Osteoblast (primary cell): Measurements from ENCODE around the gene FOSL1. TPM values are rescaled to one million over a fixed set of nuclear protein-coding genes. Genes with fewer than 3 reads are reported as not detected.

Experiments
- DNase-seq: peaks from one replicate; pipeline ENCODE4 v3.0.0; 2011; ENCODE audit warnings: low spot score, mixed read lengths; ENCODE audit not compliant: insufficient read length; ENCODE audit errors: missing footprints
- H2AFZ ChIP-seq: 2 replicates; pipeline ENCODE4 v1.6.0; 2011; ENCODE audit warnings: mild to moderate bottlenecking, low read length
- H3K27ac ChIP-seq: 2 replicates; pipeline ENCODE4 v1.5.1; 2011; ENCODE audit warnings: mild to moderate bottlenecking, low read depth, low read length, moderate library complexity
- H3K27me3 ChIP-seq: 2 replicates; pipeline ENCODE4 v1.6.0; 2012; ENCODE audit warnings: mild to moderate bottlenecking, control low read depth, inconsistent platforms, low read length, moderate library complexity; ENCODE audit not compliant: insufficient read depth
- H3K36me3 ChIP-seq: 2 replicates; pipeline ENCODE4 v1.5.1; 2011; ENCODE audit warnings: mild to moderate bottlenecking, low read length, control low read depth, moderate library complexity; ENCODE audit not compliant: insufficient read depth
- H3K4me1 ChIP-seq: 2 replicates; pipeline ENCODE4 v1.5.1; 2011; ENCODE audit warnings: mild to moderate bottlenecking, low read length, control low read depth, moderate library complexity; ENCODE audit not compliant: insufficient read depth
- H3K4me2 ChIP-seq: 2 replicates; pipeline ENCODE4 v1.6.0; 2011; ENCODE audit warnings: mild to moderate bottlenecking, low read length; ENCODE audit not compliant: insufficient read depth
- H3K4me3 ChIP-seq: fragments of 200-600 bp; sonication (generic); 3 replicates; pipeline ENCODE4 v1.5.1; 2012; ENCODE audit warnings: mild to moderate bottlenecking, low read length, inconsistent platforms; ENCODE audit not compliant: insufficient read depth
- H3K79me2 ChIP-seq: 2 replicates; pipeline ENCODE4 v1.6.0; 2012; ENCODE audit warnings: mild to moderate bottlenecking, low read length, control low read depth, inconsistent platforms; ENCODE audit not compliant: insufficient read depth
- H3K9me3 ChIP-seq: 2 replicates; pipeline ENCODE4 v1.5.1; 2011; ENCODE audit warnings: low read depth, low read length, control low read depth
- H4K20me1 ChIP-seq: 2 replicates; pipeline ENCODE4 v1.6.0; 2012; ENCODE audit warnings: mild to moderate bottlenecking, low read length, control low read depth; ENCODE audit not compliant: insufficient read depth
- total RNA-seq: library from RNA; depleted of rRNA; stranded (reverse); fragments of >200 nt; gene quantifications from 2 replicates; pipeline ENCODE4 v1.2.3, GENCODE V29; 2012
- TF ChIP-seq, protein P1 (sequence below): IDR thresholded peaks from 2 replicates; pipeline ENCODE4 v1.5.1; 2011; ENCODE audit warnings: mild to moderate bottlenecking, low read depth, low read length, moderate library complexity; ENCODE audit errors: extremely low read depth

The FOSL1 gene
- total RNA-seq, 1 donor = 13.0 TPM

DNA sequence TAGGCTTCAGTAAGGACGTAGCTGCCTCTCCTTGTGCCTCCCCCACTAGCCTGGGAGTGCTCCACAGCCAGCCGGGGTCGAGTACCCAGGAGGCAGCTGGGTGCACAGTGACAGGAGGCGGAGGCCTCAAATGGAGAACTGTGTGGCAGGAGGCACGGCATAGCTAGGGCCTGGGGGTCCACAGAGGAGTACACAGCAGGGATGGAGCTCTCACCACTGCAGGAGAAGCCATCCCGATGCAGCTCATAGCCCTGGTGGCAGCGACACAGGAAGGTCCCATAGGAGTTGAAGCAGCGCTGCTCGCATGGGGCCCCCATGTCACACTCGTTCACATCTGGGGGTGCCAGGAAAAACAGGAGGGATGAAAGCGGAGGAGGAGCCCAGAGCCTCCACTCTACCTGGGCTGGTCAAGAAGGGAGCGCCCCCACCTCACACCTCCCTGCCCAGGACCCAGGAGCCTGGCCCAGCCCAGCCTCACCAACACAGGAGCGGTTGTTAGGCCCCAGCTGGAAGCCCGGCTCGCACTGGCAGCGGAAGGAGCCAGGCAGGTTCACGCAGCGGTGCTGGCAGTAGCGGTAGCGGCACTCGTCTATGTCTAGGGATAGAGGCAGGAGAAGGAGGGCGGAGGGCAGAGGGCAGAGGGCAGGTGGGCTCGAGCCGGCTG is 30.4 kb downstream of the FOSL1 start:
- Histone ChIP-seq H3K4me2 (no peak overlapping the region), H4K20me1 (peaks cover 32% of the 10 kb centered on the region), H3K4me3 (no peak overlapping the region), H3K79me2 (peaks cover 44% of the 10 kb centered on the region), H3K27me3 (no peaks in the 10 kb centered on the region), H3K27ac (peak overlapping the region; percentile 23), H3K36me3 (peaks cover 59% of the 10 kb centered on the region), H2AFZ (no peak overlapping the region), H3K9me3 (no peaks in the 10 kb centered on the region), H3K4me1 (peaks cover 20% of the 10 kb centered on the region)
- TF ChIP-seq, protein P1, sequence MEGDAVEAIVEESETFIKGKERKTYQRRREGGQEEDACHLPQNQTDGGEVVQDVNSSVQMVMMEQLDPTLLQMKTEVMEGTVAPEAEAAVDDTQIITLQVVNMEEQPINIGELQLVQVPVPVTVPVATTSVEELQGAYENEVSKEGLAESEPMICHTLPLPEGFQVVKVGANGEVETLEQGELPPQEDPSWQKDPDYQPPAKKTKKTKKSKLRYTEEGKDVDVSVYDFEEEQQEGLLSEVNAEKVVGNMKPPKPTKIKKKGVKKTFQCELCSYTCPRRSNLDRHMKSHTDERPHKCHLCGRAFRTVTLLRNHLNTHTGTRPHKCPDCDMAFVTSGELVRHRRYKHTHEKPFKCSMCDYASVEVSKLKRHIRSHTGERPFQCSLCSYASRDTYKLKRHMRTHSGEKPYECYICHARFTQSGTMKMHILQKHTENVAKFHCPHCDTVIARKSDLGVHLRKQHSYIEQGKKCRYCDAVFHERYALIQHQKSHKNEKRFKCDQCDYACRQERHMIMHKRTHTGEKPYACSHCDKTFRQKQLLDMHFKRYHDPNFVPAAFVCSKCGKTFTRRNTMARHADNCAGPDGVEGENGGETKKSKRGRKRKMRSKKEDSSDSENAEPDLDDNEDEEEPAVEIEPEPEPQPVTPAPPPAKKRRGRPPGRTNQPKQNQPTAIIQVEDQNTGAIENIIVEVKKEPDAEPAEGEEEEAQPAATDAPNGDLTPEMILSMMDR = no peak
- peak; percentile 84 for DNase-seq

DNA sequence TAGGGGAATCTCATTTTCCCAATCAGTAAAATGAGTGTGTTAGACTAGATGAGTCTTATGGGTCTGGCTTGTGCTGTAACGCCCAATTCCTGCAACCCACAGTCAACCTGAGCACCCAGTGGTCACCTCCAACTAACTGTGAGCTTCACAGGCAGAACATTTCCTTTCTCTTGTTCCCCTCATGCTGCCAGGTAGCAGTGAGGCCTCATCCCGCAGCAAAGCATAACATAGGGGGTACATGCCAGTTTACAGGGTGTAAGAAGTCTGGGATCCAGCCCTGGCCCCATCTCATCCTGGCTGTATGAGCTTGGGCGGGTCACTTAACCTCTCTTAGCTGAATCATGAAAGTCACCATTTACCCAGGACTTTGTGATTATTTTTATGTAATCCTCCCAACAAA is 31.3 kb downstream of the FOSL1 start:
- H3K27me3 ChIP-seq = no peaks in the 10 kb centered on the region

DNA sequence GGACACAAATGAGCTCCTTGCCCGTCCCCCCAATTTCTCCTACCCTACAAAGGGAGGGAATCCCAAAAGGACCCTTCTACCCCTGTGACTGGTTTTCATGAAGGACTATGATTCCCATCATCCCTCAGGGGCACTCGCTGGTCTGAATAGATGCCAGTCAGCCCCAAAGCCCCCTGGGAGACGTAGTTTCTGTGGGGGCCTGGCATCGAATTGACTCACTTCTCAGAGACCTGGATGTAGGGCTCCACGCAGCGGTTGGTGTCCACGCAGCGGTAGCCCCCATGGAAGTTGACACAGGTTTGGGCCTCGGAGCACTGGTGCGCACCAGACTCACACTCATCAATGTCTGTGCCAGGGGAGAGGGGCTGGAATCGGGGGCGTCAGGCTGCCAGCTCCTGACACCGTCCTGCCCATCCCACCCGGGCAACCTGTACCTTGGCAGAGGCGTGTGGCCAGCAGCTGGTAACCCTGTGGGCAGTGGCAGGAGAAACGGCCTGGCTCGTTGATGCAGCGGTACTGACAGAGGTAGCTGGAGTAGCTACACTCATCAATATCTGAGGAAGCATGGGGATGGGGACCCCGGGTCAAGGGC is 32.0 kb downstream of the FOSL1 start:
- H3K27me3 ChIP-seq = no peaks in the 10 kb centered on the region
- no peak overlapping the region for H3K27ac ChIP-seq
- H3K36me3 ChIP-seq = peaks cover 73% of the 10 kb centered on the region
- TF ChIP-seq, protein P1 = no peak
- H3K4me1 ChIP-seq = peaks cover 18% of the 10 kb centered on the region
- H3K4me3 ChIP-seq = no peak overlapping the region
- peak; percentile 79 for DNase-seq
- H3K9me3 ChIP-seq = no peaks in the 10 kb centered on the region
- peaks cover 34% of the 10 kb centered on the region for H4K20me1 ChIP-seq
- H3K4me2 ChIP-seq = no peak overlapping the region
- H3K79me2 ChIP-seq = peaks cover 51% of the 10 kb centered on the region
- H2AFZ ChIP-seq = no peak overlapping the region

More for the DNA sequence above, 31.3 kb downstream of the FOSL1 start:
- H2AFZ ChIP-seq = no peak overlapping the region
- H4K20me1 ChIP-seq = peaks cover 32% of the 10 kb centered on the region
- H3K36me3 ChIP-seq = peaks cover 67% of the 10 kb centered on the region
- no peak overlapping the region for H3K4me2 ChIP-seq
- no peaks in the 10 kb centered on the region for H3K9me3 ChIP-seq
- DNase-seq = peak; percentile 87
- TF ChIP-seq, protein P1 = no peak
- no peak overlapping the region for H3K4me3 ChIP-seq
- peaks cover 20% of the 10 kb centered on the region for H3K4me1 ChIP-seq
- H3K79me2 ChIP-seq = peaks cover 48% of the 10 kb centered on the region
- H3K27ac ChIP-seq = no peak overlapping the region

DNA sequence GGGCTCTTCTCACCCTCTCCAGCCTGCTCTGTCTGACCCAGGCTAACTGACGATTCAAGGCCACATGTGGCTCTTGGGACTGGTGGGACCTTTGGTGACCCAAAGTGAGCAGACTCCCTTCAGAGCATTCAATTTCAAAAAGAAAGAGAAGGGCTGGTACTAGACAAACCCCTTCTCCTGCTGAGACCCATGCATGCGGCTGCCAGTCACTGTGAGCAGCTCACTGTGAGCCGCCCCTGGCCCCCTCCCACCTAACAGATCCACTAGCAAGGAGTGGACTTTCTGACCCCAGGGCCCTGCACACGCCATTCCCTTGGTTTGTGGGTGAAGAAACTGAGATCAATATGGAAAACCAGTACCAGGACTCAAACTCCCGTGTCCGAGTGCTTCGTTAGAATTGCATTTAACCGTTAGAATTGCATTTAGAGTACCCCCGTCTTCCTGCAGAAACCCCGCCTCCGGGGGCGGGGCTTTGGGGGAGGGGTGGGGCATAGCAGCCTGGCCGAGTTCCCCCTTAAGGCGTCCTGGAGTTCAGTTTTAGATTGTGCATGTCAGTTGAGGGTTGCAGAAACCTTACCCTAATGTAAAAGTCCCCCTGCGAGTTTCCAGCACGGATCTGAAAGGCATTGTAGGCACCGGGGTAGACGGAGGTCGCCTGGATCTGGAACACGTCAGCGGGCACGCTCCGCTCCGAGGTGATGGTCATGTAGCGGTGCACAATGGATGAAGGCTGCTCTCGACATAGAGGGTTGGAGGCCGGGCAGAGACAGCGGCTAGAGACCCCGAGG is 32.7 kb downstream of the FOSL1 start:
- Histone ChIP-seq H3K27ac (no peak overlapping the region), H2AFZ (no peak overlapping the region), H3K4me1 (peaks cover 15% of the 10 kb centered on the region), H3K9me3 (no peaks in the 10 kb centered on the region), H3K4me2 (no peak overlapping the region), H3K36me3 (peaks cover 79% of the 10 kb centered on the region), H3K4me3 (no peak overlapping the region), H3K79me2 (peaks cover 55% of the 10 kb centered on the region), H4K20me1 (peaks cover 35% of the 10 kb centered on the region), H3K27me3 (no peaks in the 10 kb centered on the region)
- DNase-seq = peak; percentile 82
- TF ChIP-seq, protein P1 = no peak
